Coronary artery (tissue), 2 donors: ENCODE results near the gene AMOT.

Source experiments
- DNase-seq: peaks from one replicate; pipeline ENCODE4 v3.0.0-alpha.2; 2017; ENCODE audit warnings: low spot score
- H3K27ac ChIP-seq, 2 donors: fragments of 200-600 bp; sonication (generic); one replicate each; pipeline ENCODE4 v1.5.1; 2016 to 2019
- H3K4me3 ChIP-seq: fragments of 200-600 bp; sonication (generic); 2 replicates; pipeline ENCODE4 v1.5.1; 2016; ENCODE audit warnings: mild to moderate bottlenecking, moderate library complexity
- CTCF ChIP-seq: fragments of 200-600 bp; sonication (generic); IDR thresholded peaks from one replicate; pipeline ENCODE4 v1.5.1; 2019; ENCODE audit warnings: antibody characterized with exemption

The AMOT gene

DNA sequence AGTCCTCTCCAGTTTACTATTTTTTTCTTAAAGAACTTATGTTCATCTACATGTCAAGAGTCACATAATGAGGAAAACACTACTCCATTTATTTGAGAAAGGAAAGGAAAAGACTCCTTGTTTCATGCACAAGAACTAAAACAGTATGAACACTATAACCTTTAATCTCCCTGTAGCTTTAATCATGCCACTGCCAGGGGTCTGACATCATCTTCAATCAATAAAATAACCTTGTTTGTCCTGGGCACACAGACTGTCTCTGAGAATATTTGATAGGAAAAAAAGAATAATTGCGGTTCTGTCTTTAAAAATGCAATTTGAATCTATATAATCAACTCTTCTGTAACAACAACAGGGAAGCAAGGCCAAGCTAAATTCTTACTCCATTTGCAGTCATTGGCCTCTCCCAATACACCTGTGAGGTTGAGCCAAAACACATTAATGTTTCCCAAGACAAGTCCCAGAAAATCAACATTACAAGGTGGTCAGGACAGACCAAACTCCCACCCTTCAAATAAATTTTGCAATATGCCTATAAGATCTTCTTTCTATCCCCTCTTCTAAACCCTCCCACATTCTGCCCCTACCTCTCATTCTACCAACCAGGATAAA, 13.2 kb downstream of the AMOT start:
- H3K27ac ChIP-seq: no peak overlapping the region
- no peak overlapping the region for H3K4me3 ChIP-seq
- no peak for DNase-seq
- TF ChIP-seq CTCF: no peak

- no peak for TF ChIP-seq CTCF
- no peak overlapping the region for H3K27ac ChIP-seq
- DNase-seq: no peak
- H3K4me3 ChIP-seq: no peak overlapping the region
Measured at GRCh38 chrX:112826023-112826422, 14.6 kb downstream of the AMOT start.

GRCh38 chrX:112822892-112823291, 17.7 kb downstream of the AMOT start:
- H3K27ac ChIP-seq: no peak overlapping the region
- no peak for DNase-seq
- no peak overlapping the region for H3K4me3 ChIP-seq
- TF ChIP-seq CTCF: no peak

GRCh38 chrX:112820364-112821268, 20.0 kb downstream of the AMOT start:
- no peak overlapping the region for H3K27ac ChIP-seq
- DNase-seq: no peak
- TF ChIP-seq CTCF: no peak
- H3K4me3 ChIP-seq: no peak overlapping the region

DNA sequence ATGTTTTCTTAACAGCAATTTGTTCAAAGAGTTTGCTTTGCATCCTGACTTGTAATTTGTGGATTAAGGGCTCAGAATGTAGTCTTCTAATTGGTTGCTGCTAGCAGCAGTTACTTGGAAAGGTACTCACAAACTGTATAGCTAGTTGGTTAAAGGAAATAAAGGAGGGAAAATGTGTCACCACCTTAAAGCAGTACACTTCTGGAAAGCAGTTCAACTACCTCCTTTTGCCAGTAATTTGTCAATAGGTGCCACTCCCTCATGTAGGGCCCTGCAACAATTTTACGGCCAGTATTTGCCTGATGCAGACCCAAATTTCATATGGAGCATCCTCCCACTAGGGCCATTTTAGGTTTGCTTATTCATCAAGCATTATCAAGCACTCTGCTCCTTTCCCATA, 20.8 kb downstream of the AMOT start:
- DNase-seq: no peak
- TF ChIP-seq CTCF: no peak
- Histone ChIP-seq H3K4me3 (no peak overlapping the region), H3K27ac (no peak overlapping the region)

GRCh38 chrX:112819008-112819640, 21.5 kb downstream of the AMOT start:
- H3K4me3 ChIP-seq: no peak overlapping the region
- DNase-seq: no peak
- TF ChIP-seq CTCF: no peak
- no peak overlapping the region for H3K27ac ChIP-seq
